Measurements from ENCODE around the gene FRYL. TPM values are rescaled to one million over a fixed set of nuclear protein-coding genes. Genes with fewer than 3 reads are reported as not detected.
A peak's percentile ranks its signal among the peaks of the same experiment; 100 is the strongest.
"Not testable (repeated sequence)": the region's sequence is repeated elsewhere in the genome, so short reads cannot be mapped to it uniquely, and the experiment has no call there.

Gene FRYL
- total and polyA plus RNA-seq, 12 donors: 11.7 to 60.1 (median 36.4) TPM

- peak overlapping the region in 1 of 10 donors; percentile 8 for H3K27ac ChIP-seq
- no peak for ATAC-seq
- H3K9me3 ChIP-seq: no peaks in the 10 kb centered on the region
- no peaks in the 10 kb centered on the region for H3K36me3 ChIP-seq
- intact Hi-C loops (cut with DNase I): loop anchor here in 1 of 10 donors (10.0 kb wide), 1 partner anchor 49 kb away; no protein-coding TSS in a partner anchor
- DNase-seq: no peak
- H3K4me1 ChIP-seq: peaks cover 0 to 85% (median 62%) of the 10 kb centered on the region in 9 donors
- WGBS, 2 donors: 83% methylated on average over 7 of the region's 7 CpGs
- TF ChIP-seq, protein P1, sequence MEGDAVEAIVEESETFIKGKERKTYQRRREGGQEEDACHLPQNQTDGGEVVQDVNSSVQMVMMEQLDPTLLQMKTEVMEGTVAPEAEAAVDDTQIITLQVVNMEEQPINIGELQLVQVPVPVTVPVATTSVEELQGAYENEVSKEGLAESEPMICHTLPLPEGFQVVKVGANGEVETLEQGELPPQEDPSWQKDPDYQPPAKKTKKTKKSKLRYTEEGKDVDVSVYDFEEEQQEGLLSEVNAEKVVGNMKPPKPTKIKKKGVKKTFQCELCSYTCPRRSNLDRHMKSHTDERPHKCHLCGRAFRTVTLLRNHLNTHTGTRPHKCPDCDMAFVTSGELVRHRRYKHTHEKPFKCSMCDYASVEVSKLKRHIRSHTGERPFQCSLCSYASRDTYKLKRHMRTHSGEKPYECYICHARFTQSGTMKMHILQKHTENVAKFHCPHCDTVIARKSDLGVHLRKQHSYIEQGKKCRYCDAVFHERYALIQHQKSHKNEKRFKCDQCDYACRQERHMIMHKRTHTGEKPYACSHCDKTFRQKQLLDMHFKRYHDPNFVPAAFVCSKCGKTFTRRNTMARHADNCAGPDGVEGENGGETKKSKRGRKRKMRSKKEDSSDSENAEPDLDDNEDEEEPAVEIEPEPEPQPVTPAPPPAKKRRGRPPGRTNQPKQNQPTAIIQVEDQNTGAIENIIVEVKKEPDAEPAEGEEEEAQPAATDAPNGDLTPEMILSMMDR (IDR thresholded peaks at IDR 0.05): no peak
- no peak overlapping the region for H3K4me3 ChIP-seq
- H3K27me3 ChIP-seq: no peaks in the 10 kb centered on the region
Measured at GRCh38 chr4:48725414-48725813, 54.7 kb downstream of the FRYL start.

GRCh38 chr4:48722509-48723446 lies 57.3 kb downstream of the FRYL start:
- DNase-seq: no peak
- H3K9me3 ChIP-seq: no peaks in the 10 kb centered on the region
- TF ChIP-seq, protein P1 (IDR thresholded peaks at IDR 0.05): no peak
- H3K27me3 ChIP-seq: no peaks in the 10 kb centered on the region
- WGBS, 2 donors: 50 to 62% methylated on average over 5 of the region's 5 CpGs
- ATAC-seq: peak in 6 of 8 donors; percentile 35 to 66 (median 52)
- no peak overlapping the region for H3K4me3 ChIP-seq
- intact Hi-C loops (cut with DNase I): loop anchor here in 1 of 10 donors (10.0 kb wide), 1 partner anchor 52 kb away; no protein-coding TSS in a partner anchor
- no peaks in the 10 kb centered on the region for H3K36me3 ChIP-seq
- H3K27ac ChIP-seq: peak overlapping the region in 9 of 10 donors; percentile 1 to 80 (median 55)
- peaks cover 0 to 78% (median 45%) of the 10 kb centered on the region in 9 donors for H3K4me1 ChIP-seq

GRCh38 chr4:48720459-48720858 lies 59.6 kb downstream of the FRYL start:
- intact Hi-C loops (cut with DNase I): loop anchor here in 1 of 10 donors (10.0 kb wide), 1 partner anchor 54 kb away; no protein-coding TSS in a partner anchor
- no peaks in the 10 kb centered on the region for H3K27me3 ChIP-seq
- no peak overlapping the region for H3K4me3 ChIP-seq
- peaks cover 0 to 55% (median 26%) of the 10 kb centered on the region in 9 donors for H3K4me1 ChIP-seq
- TF ChIP-seq, protein P1 (IDR thresholded peaks at IDR 0.05): no peak
- H3K9me3 ChIP-seq: peaks cover 0 to 11% (median 0%) of the 10 kb centered on the region in 11 donors
- peak overlapping the region in 1 of 10 donors; percentile 23 for H3K27ac ChIP-seq
- ATAC-seq: no peak
- no peak for DNase-seq
- 98% methylated on average over 2 of the region's 2 CpGs for WGBS, 2 donors
- H3K36me3 ChIP-seq: no peaks in the 10 kb centered on the region

DNA sequence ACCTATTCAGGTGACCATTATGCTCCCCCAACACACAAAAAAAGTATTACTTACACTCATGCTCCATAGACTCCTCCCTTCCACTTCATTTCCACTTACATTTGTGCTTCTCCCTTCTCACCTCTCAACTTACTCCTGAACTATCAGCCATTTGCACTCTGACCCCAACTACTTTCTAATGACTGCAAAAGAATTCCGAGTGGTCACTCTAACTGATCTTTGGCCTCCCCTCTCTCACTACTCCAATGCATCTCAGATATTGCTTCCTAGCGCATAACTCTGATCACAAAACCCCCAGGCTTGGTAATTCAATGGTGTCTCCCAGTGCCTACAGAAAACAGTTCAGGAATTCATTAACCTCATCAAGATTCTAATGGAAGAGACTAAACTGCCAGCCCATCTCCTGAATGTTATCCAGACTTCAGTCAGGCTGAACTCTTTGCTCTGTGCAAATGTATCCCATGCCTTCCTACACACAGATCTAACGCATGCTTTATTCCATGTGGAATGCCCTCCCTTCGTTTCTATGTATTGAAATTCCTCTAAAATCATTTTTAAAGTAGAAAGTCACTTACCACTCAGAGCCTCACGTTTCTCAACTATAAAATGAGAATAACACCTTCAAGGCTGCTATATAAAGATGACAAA lies 61.1 kb downstream of the FRYL start:
- WGBS, 2 donors: 86 to 88% methylated on average over 5 of the region's 5 CpGs
- H3K4me1 ChIP-seq: peaks cover 0 to 40% (median 18%) of the 10 kb centered on the region in 9 donors
- DNase-seq (no peak), ATAC-seq (no peak)
- intact Hi-C loops (cut with DNase I): no loop called here
- no peak overlapping the region for H3K4me3 ChIP-seq
- no peak overlapping the region for H3K27ac ChIP-seq
- H3K36me3 ChIP-seq: no peaks in the 10 kb centered on the region
- TF ChIP-seq, protein P1 (IDR thresholded peaks at IDR 0.05): no peak
- H3K9me3 ChIP-seq: peaks cover 0 to 11% (median 0%) of the 10 kb centered on the region in 11 donors
- no peaks in the 10 kb centered on the region for H3K27me3 ChIP-seq

DNA sequence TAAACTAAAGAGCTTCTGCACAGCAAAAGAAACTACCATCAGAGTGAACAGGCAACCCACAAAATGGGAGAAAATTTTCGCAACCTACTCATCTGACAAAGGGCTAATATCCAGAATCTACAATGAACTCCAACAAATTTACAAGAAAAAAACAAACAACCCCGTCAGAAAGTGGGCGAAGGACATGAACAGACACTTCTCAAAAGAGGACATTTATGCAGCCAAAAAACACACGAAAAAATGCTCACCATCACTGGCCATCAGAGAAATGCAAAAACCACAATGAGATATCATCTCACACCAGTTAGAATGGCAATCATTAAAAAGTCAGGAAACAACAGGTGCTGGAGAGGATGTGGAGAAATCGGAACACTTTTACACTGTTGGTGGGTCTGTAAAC lies 63.8 kb downstream of the FRYL start:
- intact Hi-C loops (cut with DNase I); H3K4me3 ChIP-seq; DNase-seq; H3K27me3 ChIP-seq; H3K27ac ChIP-seq; H3K36me3 ChIP-seq; ATAC-seq: not testable (repeated sequence)
- H3K9me3 ChIP-seq: peaks cover 0 to 11% (median 0%) of the 10 kb centered on the region in 11 donors
- peaks cover 0 to 14% (median 0%) of the 10 kb centered on the region in 9 donors for H3K4me1 ChIP-seq
- WGBS, 2 donors: 95 to 96% methylated on average over 4 of the region's 5 CpGs

Measured in heart right ventricle (tissue), 16 donors.